Endothelial cell of umbilical vein (primary cell): Measurements from ENCODE around the gene LOXHD1.

Source experiments
- EZH2 ChIP-seq: IDR thresholded peaks from 2 replicates; pipeline ENCODE4 v1.6.1; 2012; ENCODE audit warnings: borderline replicate concordance, low read depth, mild to moderate bottlenecking, moderate library complexity, low read length, inconsistent platforms; ENCODE audit not compliant: severe bottlenecking
- GATA2 ChIP-seq: IDR thresholded peaks from 2 replicates; pipeline ENCODE4 v1.7.0; 2011; ENCODE audit warnings: low read depth, mild to moderate bottlenecking, moderate library complexity, mixed read lengths, low read length; ENCODE audit not compliant: insufficient read length, insufficient read depth
- JUN ChIP-seq: IDR thresholded peaks from 2 replicates; pipeline ENCODE4 v1.6.1; 2011; ENCODE audit warnings: borderline replicate concordance, low read depth; ENCODE audit not compliant: insufficient read length, insufficient read depth
- MAX ChIP-seq: IDR thresholded peaks from 2 replicates; pipeline ENCODE4 v1.6.1; 2011; ENCODE audit not compliant: insufficient read depth, insufficient read length
- MYC ChIP-seq: IDR thresholded peaks from one replicate; pipeline ENCODE4 v1.6.1; 2011; ENCODE audit warnings: mild to moderate bottlenecking, low read depth, low read length
- POLR2A ChIP-seq: IDR thresholded peaks from 2 replicates; pipeline ENCODE4 v1.6.1; 2012; ENCODE audit warnings: low read depth, mild to moderate bottlenecking, control low read depth, low read length
- POLR2AphosphoS5 ChIP-seq: IDR thresholded peaks from 2 replicates; pipeline ENCODE4 v1.6.1; 2012; ENCODE audit warnings: low read depth, mild to moderate bottlenecking, control low read depth, low read length, moderate library complexity; ENCODE audit not compliant: insufficient read depth
- TF ChIP-seq, protein P1 (sequence below), 2 donors: IDR thresholded peaks; 1 replicate in 1 of 2; 2 replicates in 1 of 2; pipeline ENCODE4 v1.5.1; 2011; ENCODE audit warnings: low read length in 2 of 2, mild to moderate bottlenecking in 2 of 2, moderate library complexity in 2 of 2, control low read depth in 1 of 2, inconsistent platforms in 1 of 2, low read depth in 1 of 2; ENCODE audit not compliant: insufficient read depth in 1 of 2; ENCODE audit errors: extremely low read depth in 1 of 2

- no peak for TF ChIP-seq MAX
- TF ChIP-seq, protein P1, sequence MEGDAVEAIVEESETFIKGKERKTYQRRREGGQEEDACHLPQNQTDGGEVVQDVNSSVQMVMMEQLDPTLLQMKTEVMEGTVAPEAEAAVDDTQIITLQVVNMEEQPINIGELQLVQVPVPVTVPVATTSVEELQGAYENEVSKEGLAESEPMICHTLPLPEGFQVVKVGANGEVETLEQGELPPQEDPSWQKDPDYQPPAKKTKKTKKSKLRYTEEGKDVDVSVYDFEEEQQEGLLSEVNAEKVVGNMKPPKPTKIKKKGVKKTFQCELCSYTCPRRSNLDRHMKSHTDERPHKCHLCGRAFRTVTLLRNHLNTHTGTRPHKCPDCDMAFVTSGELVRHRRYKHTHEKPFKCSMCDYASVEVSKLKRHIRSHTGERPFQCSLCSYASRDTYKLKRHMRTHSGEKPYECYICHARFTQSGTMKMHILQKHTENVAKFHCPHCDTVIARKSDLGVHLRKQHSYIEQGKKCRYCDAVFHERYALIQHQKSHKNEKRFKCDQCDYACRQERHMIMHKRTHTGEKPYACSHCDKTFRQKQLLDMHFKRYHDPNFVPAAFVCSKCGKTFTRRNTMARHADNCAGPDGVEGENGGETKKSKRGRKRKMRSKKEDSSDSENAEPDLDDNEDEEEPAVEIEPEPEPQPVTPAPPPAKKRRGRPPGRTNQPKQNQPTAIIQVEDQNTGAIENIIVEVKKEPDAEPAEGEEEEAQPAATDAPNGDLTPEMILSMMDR (IDR thresholded peaks at IDR 0.05; ENCODE audit: extremely low read depth in 1 of 2, insufficient read depth in 1 of 2, low read depth in 1 of 2, low read length in 2 of 2), result no peak
- TF ChIP-seq GATA2, result no peak
- TF ChIP-seq JUN, result no peak
- TF ChIP-seq EZH2, result no peak
- TF ChIP-seq POLR2A, result no peak
- no peak for TF ChIP-seq POLR2AphosphoS5
- TF ChIP-seq MYC, result no peak
Observed at GRCh38 chr18:46583711-46584110, 73.3 kb downstream of the LOXHD1 start.
